ENCODE measurements around the gene PCSK5. TPM values are rescaled to one million over a fixed set of nuclear protein-coding genes. Genes with fewer than 3 reads are reported as not detected.

PCSK5 gene
- total and polyA plus RNA-seq, 2 of the 8 experiments (the other 6 are each of a cell fraction or from before 2014, with no cell fraction given) = 5.5 to 10.7 TPM

- Histone ChIP-seq H4K20me1 (replicated peaks in 1 of 2; ENCODE audit: control insufficient read depth in 1 of 2, insufficient read depth in 2 of 2, low read length in 2 of 2) (no peaks in the 10 kb centered on the region), H3K56ac (replicated peaks; ENCODE audit: insufficient read length, low read depth, low read length) (no peak overlapping the region), H3K4me2 (ENCODE audit: insufficient read depth in 1 of 2, low read depth in 2 of 2, low read length in 2 of 2) (no peak overlapping the region), H2BK120ac (replicated peaks; ENCODE audit: low read depth, low read length) (no peak overlapping the region), H3K9ac (replicated peaks in 1 of 4; ENCODE audit: extremely low read depth in 1 of 4, low read depth in 3 of 4, low read length in 3 of 4) (no peak overlapping the region), H3K27me3 (replicated peaks in 1 of 4; ENCODE audit: control insufficient read depth in 3 of 4, extremely low read depth in 1 of 4, insufficient read depth in 3 of 4, low read length in 3 of 4) (no peaks in the 10 kb centered on the region), H3K4ac (replicated peaks; ENCODE audit: insufficient read length, low read depth, low read length) (no peak overlapping the region), H4K91ac (replicated peaks; ENCODE audit: insufficient read length, low read length) (no peak overlapping the region), H2AK5ac (ENCODE audit: low read depth, low read length) (no peak overlapping the region), H2AFZ (ENCODE audit: low read length) (no peak overlapping the region), H2BK15ac (ENCODE audit: low read length) (no peak overlapping the region), H3K79me1 (ENCODE audit: low read depth, low read length) (no peaks in the 10 kb centered on the region), H3K36me3 (ENCODE audit: control insufficient read depth in 2 of 4, insufficient read depth in 4 of 4, low read length in 3 of 4) (peaks cover 0 to 3% (median 2%) of the 10 kb centered on the region in 4 experiments; a peak in 2 of 8 replicates), H2BK20ac (ENCODE audit: low read length) (no peak overlapping the region), H4K8ac (ENCODE audit: extremely low read depth, insufficient read depth, low read length) (no peak overlapping the region), H3K4me1 (replicated peaks in 1 of 4; ENCODE audit: control insufficient read depth in 3 of 4, insufficient read depth in 4 of 4, low read length in 3 of 4) (peaks cover 0 to 4% (median 0%) of the 10 kb centered on the region in 4 experiments; a peak in 1 of 7 replicates), H3K18ac (ENCODE audit: extremely low read depth, low read length) (no peak overlapping the region), H3K9me3 (ENCODE audit: insufficient read depth in 2 of 2, low read depth in 1 of 2, low read length in 1 of 2) (no peaks in the 10 kb centered on the region), H2BK12ac (ENCODE audit: low read depth, low read length) (no peak overlapping the region), H3K23me2 (ENCODE audit: low read depth, low read length) (no peaks in the 10 kb centered on the region), H3K4me3 (ENCODE audit: extremely low read depth in 1 of 4, insufficient read depth in 2 of 4, low read depth in 3 of 4, low read length in 4 of 4) (no peak overlapping the region), H3K27ac (ENCODE audit: low read depth, low read length) (no peak overlapping the region), H3K79me2 (ENCODE audit: control insufficient read depth in 1 of 2, insufficient read depth in 2 of 2, low read length in 2 of 2) (no peaks in the 10 kb centered on the region), H3K14ac (ENCODE audit: insufficient read length) (no peak overlapping the region), H4K5ac (ENCODE audit: insufficient read length, low read depth, low read length) (no peak overlapping the region), H3K23ac (ENCODE audit: insufficient read length) (no peak overlapping the region), H2BK5ac (ENCODE audit: low read depth, low read length) (no peak overlapping the region)
- 93% methylated on average over 6 of the region's 6 CpGs; no CpG with 5 or more reads in 1 of the 2 experiments for WGBS, 2 experiments (ENCODE audit: extremely low coverage in 1 of 2, insufficient coverage in 1 of 2, insufficient read length in 1 of 2, insufficient replicate concordance in 2 of 2, low coverage in 1 of 2, low lambda C conversion rate in 2 of 2, missing lambda C conversion rate in 1 of 2)
- TF ChIP-seq TAF1 (IDR thresholded peaks at IDR 0.05; ENCODE audit: low read depth, low read length) = no peak
- POLR2A ChIA-PET (ENCODE audit: partially characterized antibody) = no interaction called here
- FAIRE-seq (no peak), DNase-seq (ENCODE audit: low read depth in 1 of 2, low spot score in 2 of 2) (no peak)
- CTCF ChIA-PET (ENCODE audit: partially characterized antibody) = interaction anchor here (0.9 kb wide), 1 partner anchor 52 kb away, joined by 3 read pairs; no protein-coding TSS in a partner anchor
These were observed 141.7 kb downstream of the PCSK5 start for GRCh38 chr9:76032038-76032796.
